ENCODE results near the gene JAM2. TPM values are rescaled to one million over a fixed set of nuclear protein-coding genes. Genes with fewer than 3 reads are reported as not detected.

JAM2 gene
- total and polyA plus RNA-seq, 10 of the 15 experiments (the other 5 are each of a cell fraction or from before 2014, with no cell fraction given), result 2.1 to 30.4 (median 8.6) TPM

DNA sequence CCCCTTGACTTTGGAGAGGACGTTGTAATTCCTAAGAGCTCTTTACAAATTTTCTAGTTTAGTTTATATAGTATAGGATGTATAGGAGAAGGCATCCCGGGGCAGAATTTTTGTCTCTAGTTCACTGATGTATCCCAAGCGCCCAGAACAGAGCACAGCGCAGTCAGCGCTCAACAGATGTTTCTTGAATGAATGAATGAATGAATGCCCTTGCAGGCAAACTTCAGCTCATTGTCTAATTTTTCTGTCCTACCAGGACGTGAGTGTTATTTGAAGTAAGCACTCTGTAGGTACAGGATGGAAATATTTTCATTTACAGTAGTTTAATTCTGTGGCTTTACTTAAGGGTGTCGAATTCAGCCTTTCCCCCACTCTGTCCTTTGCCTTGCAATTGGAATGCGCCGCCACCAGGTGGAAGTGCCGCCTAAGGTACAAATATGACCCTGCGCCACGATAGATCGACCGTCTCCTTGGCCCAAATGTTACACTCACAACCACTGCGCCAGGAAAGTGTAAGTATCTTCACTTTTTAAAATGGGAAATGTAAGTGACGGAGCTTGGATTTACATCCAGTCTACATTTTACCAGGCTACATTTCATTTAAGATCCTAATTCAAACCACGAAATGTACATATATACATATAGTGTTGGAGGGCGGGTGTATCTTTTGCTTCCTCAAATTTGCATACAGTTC lies 30.9 kb upstream of the JAM2 start (continued):
- TF ChIP-seq CREM (IDR thresholded peaks at IDR 0.05; ENCODE audit: low read depth) (no peak), CBX3 (IDR thresholded peaks at IDR 0.05; ENCODE audit: borderline replicate concordance, low read depth) (no peak), HDAC2 (IDR thresholded peaks at IDR 0.05) (no peak), WRNIP1 (IDR thresholded peaks at IDR 0.05; ENCODE audit: borderline replicate concordance, low read depth, low read length) (no peak), ESRRA (IDR thresholded peaks at IDR 0.05; ENCODE audit: low read length) (no peak), SUZ12 (IDR thresholded peaks at IDR 0.05; ENCODE audit: unreplicated experiment) (no peak), JUNB (IDR thresholded peaks at IDR 0.05) (no peak), ZZZ3 (IDR thresholded peaks at IDR 0.05; ENCODE audit: control insufficient read depth, insufficient read length, low read depth) (no peak), ZBED1 (IDR thresholded peaks at IDR 0.05; ENCODE audit: borderline replicate concordance) (no peak), ZSCAN29 (IDR thresholded peaks at IDR 0.05) (no peak), HDAC6 (IDR thresholded peaks at IDR 0.05; ENCODE audit: unreplicated experiment) (no peak), TCF3 (IDR thresholded peaks at IDR 0.05; ENCODE audit: borderline replicate concordance, insufficient read depth, low read depth, low read length) (no peak)
- TF ChIP-seq, protein P1, sequence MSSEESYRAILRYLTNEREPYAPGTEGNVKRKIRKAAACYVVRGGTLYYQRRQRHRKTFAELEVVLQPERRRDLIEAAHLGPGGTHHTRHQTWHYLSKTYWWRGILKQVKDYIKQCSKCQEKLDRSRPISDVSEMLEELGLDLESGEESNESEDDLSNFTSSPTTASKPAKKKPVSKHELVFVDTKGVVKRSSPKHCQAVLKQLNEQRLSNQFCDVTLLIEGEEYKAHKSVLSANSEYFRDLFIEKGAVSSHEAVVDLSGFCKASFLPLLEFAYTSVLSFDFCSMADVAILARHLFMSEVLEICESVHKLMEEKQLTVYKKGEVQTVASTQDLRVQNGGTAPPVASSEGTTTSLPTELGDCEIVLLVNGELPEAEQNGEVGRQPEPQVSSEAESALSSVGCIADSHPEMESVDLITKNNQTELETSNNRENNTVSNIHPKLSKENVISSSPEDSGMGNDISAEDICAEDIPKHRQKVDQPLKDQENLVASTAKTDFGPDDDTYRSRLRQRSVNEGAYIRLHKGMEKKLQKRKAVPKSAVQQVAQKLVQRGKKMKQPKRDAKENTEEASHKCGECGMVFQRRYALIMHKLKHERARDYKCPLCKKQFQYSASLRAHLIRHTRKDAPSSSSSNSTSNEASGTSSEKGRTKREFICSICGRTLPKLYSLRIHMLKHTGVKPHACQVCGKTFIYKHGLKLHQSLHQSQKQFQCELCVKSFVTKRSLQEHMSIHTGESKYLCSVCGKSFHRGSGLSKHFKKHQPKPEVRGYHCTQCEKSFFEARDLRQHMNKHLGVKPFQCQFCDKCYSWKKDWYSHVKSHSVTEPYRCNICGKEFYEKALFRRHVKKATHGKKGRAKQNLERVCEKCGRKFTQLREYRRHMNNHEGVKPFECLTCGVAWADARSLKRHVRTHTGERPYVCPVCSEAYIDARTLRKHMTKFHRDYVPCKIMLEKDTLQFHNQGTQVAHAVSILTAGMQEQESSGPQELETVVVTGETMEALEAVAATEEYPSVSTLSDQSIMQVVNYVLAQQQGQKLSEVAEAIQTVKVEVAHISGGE (CRISPR knock-in tag; IDR thresholded peaks at IDR 0.05), result no peak
- TF ChIP-seq, protein P2, sequence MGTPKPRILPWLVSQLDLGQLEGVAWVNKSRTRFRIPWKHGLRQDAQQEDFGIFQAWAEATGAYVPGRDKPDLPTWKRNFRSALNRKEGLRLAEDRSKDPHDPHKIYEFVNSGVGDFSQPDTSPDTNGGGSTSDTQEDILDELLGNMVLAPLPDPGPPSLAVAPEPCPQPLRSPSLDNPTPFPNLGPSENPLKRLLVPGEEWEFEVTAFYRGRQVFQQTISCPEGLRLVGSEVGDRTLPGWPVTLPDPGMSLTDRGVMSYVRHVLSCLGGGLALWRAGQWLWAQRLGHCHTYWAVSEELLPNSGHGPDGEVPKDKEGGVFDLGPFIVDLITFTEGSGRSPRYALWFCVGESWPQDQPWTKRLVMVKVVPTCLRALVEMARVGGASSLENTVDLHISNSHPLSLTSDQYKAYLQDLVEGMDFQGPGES (IDR thresholded peaks at IDR 0.05), result no peak
- TF ChIP-seq, protein P3, sequence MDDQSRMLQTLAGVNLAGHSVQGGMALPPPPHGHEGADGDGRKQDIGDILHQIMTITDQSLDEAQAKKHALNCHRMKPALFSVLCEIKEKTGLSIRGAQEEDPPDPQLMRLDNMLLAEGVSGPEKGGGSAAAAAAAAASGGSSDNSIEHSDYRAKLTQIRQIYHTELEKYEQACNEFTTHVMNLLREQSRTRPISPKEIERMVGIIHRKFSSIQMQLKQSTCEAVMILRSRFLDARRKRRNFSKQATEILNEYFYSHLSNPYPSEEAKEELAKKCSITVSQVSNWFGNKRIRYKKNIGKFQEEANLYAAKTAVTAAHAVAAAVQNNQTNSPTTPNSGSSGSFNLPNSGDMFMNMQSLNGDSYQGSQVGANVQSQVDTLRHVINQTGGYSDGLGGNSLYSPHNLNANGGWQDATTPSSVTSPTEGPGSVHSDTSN (IDR thresholded peaks at IDR 0.05; ENCODE audit: insufficient replicate concordance, low read depth, low read length), result no peak
- TF ChIP-seq, protein P4, sequence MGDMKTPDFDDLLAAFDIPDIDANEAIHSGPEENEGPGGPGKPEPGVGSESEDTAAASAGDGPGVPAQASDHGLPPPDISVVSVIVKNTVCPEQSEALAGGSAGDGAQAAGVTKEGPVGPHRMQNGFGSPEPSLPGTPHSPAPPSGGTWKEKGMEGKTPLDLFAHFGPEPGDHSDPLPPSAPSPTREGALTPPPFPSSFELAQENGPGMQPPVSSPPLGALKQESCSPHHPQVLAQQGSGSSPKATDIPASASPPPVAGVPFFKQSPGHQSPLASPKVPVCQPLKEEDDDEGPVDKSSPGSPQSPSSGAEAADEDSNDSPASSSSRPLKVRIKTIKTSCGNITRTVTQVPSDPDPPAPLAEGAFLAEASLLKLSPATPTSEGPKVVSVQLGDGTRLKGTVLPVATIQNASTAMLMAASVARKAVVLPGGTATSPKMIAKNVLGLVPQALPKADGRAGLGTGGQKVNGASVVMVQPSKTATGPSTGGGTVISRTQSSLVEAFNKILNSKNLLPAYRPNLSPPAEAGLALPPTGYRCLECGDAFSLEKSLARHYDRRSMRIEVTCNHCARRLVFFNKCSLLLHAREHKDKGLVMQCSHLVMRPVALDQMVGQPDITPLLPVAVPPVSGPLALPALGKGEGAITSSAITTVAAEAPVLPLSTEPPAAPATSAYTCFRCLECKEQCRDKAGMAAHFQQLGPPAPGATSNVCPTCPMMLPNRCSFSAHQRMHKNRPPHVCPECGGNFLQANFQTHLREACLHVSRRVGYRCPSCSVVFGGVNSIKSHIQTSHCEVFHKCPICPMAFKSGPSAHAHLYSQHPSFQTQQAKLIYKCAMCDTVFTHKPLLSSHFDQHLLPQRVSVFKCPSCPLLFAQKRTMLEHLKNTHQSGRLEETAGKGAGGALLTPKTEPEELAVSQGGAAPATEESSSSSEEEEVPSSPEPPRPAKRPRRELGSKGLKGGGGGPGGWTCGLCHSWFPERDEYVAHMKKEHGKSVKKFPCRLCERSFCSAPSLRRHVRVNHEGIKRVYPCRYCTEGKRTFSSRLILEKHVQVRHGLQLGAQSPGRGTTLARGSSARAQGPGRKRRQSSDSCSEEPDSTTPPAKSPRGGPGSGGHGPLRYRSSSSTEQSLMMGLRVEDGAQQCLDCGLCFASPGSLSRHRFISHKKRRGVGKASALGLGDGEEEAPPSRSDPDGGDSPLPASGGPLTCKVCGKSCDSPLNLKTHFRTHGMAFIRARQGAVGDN (IDR thresholded peaks at IDR 0.05), result no peak
- TF ChIP-seq, protein P5, sequence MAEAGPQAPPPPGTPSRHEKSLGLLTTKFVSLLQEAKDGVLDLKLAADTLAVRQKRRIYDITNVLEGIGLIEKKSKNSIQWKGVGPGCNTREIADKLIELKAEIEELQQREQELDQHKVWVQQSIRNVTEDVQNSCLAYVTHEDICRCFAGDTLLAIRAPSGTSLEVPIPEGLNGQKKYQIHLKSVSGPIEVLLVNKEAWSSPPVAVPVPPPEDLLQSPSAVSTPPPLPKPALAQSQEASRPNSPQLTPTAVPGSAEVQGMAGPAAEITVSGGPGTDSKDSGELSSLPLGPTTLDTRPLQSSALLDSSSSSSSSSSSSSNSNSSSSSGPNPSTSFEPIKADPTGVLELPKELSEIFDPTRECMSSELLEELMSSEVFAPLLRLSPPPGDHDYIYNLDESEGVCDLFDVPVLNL (IDR thresholded peaks at IDR 0.05; ENCODE audit: low read depth, low read length), result no peak
- TF ChIP-seq, protein P6, sequence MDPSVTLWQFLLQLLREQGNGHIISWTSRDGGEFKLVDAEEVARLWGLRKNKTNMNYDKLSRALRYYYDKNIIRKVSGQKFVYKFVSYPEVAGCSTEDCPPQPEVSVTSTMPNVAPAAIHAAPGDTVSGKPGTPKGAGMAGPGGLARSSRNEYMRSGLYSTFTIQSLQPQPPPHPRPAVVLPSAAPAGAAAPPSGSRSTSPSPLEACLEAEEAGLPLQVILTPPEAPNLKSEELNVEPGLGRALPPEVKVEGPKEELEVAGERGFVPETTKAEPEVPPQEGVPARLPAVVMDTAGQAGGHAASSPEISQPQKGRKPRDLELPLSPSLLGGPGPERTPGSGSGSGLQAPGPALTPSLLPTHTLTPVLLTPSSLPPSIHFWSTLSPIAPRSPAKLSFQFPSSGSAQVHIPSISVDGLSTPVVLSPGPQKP (IDR thresholded peaks at IDR 0.05; ENCODE audit: low read depth, low read length), result no peak
